DMS79 treated with DMSO at 0.1 percent for 48 hours (cell line): ENCODE results near the gene SIRT6.
A peak's percentile ranks its signal among the peaks of the same experiment; 100 is the strongest.
"Not testable (repeated sequence)": the region's sequence is repeated elsewhere in the genome, so short reads cannot be mapped to it uniquely, and the experiment has no call there.

ENCODE experiments used
- DNase-seq: peaks from one replicate; lab custom pipeline; 2025; lab: John Stamatoyannopoulos, UW

Gene SIRT6

DNA sequence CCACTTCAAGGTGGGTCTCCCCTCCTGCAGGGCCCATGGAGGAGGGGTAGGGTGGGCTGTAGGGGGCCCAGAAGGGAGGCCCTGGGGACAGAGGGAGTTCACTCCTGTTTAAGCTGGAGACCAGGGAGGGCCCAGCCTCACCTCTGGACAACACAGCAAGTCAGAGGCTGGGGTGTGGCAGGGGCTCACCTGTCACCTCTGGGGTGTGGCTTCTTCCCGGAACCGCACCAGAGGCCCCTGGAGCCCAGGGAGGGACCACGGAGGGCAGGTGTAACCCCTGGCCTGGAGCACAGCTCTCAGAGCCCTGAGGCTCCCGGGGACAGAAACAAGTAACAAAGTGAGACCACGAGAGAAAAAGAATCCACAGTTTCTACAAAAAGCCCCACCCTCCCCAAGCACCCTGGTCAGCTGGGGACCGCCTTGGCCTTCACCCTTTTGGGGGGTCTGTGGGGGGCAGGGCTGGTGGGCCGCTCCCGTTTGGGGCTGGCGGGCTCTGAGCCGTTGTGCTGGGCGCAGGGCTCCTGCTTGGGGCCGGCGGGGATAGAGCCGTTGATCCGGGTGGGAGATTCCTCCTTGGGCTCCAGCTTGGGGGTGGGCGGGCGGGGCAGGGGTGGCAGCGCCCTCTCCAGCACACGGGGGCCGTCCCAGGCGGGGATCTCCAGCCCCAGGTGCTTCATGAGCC lies 8.0 kb downstream of the SIRT6 start:
- no peak for DNase-seq

DNA sequence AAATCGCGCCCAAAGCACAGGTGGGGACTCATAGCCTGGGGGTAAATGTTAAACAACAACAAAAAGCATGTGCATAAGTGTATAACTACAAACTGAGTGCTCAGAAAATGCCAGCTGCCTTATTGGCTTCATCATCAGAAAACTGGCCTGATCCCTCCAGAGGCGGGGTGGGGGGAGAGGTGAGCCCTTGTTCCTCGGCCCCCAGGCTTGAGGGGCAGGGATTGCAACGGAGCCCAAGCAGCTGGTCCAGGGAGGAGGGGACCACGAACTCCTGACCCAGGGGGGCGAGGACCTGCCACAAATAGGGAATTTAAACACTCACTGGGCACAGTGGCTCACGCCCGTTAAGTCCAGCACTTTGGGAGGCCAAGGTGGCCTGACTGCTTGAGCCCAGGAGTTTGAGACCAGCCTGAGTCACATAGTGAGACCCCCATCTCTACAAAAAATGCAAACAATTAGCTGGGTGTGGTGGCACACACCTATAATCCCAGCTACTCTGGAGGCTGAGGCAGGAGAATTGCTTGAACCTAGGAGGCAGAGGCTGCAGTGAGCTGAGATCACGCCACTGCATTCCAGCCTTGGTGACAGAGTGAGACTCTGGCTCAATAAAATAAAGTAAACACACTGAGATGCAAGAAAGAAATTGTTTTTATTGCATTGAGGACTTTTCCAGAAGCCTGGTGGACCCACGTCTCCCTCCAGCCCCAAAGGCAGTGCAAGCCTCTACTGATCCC lies 8.7 kb downstream of the SIRT6 start:
- DNase-seq = no peak

DNA sequence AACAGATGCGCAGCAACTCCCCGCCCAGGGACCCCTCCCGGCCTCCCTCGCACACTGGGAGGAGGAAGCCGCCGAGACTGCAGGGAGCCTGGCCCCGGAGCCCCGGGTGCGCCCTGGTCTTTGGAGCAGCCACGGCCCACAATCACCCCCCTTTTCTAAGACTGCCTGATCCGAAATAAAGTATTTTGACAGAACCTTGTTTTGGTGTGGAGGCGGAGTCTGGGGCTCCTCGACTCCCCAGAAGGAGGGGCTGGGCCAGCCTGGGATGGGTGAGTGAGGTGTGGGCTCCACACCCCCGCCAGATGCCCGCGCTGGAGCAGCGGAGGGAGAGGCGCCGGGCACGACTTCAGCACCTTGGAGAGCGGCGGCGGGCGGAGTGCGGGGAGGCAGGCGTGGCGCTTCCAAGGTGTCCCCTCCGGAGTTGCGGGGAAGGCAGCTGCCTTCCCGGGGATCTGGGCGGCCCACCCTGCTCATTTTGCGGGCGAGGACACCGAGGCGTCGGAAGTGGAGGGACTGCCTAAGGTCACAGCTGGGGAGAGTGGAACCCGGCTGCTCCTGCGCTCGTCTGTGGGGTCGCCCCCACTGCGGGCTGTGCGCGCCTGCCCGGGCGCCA lies 9.4 kb downstream of the SIRT6 start:
- peak; percentile 15 for DNase-seq

DNA sequence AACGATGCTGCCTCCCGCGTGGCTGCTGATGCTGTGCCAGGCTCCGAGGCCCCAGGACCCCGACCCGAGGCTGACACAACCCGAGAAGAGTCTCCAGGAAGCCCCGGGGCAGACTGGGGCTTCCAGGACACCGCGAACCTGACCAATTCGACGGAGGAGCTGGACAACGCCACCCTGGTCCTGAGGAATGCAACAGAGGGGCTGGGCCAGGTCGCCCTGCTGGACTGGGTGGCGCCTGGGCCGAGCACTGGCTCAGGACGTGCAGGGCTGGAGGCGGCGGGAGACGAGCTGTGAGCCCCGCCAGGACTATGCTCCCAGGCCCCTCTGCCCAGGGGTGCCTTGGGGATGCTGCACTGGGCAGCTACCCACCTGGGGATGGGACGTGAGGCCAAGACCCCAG lies 10.7 kb downstream of the SIRT6 start:
- no peak for DNase-seq

DNA sequence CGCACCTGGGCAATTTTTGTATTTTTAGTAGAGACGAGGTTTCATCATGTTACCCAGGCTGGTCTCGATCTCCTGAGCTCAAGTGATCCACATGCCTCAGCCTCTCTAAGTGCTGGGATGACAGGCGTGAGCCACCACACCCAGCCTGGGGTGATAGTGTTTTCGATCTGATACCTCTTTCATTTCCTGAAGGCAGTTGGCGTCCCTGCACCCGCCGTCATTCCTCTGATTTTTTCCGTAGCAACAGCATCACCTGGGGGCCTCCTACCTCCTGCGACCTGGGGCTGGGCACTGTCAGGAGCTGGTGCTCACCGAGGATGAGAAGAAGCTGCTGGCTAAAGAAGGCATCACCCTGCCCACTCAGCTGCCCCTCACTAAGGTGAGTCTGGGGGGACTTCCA lies 18.1 kb downstream of the SIRT6 start:
- DNase-seq = no peak

DNA sequence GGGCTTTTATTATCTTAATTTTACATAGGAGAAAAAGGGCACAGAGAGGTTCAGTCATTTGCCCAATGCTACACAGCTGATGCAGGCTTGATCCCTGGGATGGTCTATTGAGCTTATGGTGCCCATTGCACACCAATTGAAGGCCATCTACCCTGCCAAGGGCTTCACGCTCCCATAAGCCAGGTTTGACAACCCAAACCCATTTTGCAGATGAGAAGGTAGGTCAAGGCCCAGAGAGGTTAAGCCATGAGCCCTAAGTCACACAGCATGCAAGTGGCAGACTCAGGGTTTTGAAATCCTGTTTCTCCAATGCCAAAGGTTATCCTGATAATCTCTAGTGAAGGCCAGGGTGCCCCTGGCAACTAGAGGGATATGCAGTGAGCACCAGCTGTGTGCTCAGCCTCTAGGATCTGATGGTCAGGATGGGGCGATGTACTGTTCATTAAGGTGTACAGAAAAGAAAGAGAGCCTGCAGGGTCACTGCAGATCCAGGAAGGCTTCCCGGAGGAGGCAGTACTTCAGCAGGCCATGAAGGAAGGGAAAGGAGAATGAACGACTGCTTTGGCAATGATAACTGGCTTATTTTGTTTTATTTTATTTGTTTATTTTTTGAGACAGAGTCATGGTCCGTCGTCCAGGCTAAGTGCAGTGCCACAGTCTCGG lies 20.8 kb downstream of the SIRT6 start:
- no peak for DNase-seq

DNA sequence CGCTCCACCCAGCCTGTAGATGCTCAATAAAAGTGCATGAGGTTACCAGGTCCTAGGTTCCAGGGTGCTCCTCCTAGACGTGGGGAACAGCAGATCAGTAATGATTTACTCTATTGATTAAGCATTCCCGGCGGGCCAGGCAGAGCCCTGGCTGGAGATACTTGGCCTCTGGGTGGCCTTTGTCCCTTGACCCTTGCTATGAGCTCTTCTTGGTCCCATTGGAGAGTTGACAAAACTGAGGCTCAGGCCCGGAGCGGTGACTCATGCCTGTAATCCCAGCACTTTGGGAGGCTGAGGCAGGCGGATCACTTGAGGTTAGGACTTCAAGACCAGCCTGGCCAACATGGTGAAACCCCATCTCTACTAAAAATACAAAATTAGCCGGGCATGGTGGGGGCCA lies 24.4 kb downstream of the SIRT6 start:
- not testable (repeated sequence) for DNase-seq

DNA sequence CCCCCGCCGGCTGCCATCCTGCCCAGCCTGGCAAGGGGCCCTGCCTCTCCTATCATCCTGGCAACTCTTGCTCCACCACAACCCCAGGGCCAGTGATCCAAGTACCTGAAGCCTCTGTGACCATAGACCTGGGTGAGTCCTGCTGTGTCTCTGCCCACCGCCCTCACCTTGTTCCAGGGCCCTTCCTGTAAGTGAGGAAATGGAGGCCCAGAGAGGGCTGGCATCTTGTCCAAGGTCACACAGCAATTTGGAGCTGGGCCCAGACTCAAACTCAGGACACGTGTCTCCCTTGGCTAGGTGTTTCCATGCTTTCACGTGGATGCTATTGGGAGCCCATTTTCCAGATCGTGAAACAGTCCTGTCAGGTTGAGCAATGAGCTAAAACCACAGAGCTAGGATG lies 25.2 kb downstream of the SIRT6 start:
- no peak for DNase-seq

DNA sequence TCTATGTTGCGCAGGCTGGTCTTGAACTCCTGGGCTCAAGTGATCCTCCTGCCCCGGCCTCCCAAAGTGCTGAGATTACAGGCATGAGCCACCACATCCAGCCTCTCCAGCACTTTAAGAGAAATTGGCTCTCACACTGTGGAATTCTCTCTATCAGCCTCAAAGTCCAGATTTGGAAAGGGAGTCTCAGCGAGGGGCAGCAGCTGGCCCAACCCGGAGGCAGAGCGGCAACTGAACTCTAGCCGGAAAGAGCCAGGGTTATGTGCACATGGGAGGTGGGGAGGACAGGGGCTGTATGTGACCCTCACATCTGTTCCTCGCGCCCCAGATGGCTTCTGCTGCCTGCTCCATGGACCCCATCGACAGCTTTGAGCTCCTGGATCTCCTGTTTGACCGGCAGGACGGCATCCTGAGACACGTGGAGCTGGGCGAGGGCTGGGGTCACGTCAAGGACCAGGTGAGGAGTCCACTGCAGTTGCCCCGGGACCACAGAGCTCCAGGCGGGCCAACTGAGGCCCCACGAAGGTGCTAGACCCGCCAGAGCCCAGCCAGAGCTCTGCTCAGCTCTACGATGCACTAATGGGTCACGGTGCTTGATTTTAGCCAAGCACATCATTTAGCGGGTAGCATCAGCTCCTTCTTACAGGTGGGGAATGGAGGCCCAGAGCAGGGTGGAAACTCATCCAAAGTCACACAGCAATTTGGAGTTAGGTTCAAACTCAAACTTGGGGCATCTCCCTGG lies 27.6 kb downstream of the SIRT6 start:
- no peak for DNase-seq

DNA sequence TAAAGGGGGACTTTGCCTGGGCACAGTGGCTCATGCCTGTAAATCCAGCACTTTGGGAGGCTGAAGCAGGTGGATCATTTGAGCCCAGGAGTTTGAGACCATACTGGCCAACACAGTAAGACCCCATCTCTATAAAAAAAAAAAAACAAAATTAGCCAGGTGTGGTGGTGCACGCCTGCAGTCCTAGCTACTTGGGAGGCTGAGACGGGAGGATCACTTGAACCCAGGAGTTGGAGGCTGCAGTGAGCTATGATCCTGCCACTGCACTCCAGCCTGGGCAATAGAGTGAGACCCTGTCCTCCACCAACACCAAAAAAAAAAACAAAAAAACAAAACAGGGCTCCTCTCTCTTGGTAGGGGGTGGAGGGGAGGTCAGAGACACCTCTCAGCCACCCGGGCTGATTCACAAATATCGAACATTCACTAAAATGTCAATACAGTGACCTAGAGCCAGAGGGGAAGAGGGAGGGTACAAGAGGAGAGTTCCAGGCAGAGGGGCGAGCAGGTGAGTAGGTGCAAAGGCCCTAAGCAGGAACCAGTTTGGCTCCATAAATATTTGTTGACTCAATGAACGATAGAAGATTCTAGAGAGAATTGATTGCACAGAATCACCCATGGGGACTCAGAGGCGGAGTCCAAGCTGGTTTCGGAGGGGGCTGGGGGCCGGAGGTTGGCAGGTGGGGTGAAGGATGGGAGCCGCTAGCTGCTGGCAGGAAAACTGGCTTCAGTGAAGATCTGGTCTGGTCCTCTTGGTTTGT lies 29.9 kb downstream of the SIRT6 start:
- no peak for DNase-seq

DNA sequence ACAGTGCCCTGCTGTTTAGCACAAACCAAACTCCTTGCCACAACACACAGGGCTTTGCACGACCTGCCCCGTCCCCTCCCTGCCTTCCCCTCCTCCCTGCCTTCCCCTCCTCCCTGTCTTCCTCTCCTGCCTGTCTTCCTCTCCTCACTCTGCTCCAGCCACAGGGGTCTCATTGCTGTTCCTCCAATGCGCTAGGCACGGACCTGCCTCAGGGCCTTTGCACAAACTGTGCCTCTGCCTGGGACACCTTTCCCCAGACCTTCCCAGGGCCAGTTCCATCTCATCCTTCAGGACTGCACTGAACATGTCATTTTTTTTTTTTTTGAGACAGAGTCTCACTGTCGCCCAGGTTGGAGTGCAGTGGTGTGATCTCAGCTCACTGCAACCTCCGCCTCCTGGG lies 30.7 kb downstream of the SIRT6 start:
- DNase-seq = no peak

DNA sequence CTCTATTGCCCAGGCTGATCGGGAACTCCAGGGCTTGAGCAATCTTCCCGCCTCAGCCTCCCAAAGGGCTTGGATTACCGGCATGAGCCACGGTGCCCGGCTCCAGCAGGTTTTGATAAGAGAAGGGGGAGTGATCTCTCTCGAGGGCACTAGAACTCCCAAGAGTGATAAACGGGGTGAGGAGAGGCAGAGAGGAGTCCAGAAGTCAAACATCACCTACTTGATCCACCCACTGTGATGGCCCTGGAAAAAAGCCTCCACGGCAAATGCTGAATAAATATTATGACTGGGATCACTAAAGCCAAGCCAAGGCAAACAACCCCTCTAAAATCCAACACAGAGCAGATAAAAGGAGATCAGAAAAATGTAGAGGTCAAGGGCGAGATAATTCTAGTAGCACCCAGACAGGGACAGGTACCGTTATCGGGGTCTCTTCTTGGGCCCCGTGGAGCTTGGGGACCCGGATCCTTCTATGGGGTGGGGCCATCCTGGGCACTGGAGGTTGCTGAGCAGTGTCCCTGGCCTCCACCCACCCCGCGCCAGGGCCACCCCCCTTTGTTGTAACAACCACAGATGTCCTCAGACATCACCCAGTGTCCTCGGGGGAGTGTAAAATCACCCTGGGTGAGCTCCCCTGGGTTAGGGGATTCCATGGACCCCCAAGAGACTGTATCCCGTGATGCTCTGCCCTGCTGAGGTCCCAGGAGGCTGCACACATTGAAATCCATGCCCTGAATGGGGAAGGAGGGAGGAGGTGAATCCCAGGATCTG lies 32.7 kb downstream of the SIRT6 start:
- DNase-seq = no peak

DNA sequence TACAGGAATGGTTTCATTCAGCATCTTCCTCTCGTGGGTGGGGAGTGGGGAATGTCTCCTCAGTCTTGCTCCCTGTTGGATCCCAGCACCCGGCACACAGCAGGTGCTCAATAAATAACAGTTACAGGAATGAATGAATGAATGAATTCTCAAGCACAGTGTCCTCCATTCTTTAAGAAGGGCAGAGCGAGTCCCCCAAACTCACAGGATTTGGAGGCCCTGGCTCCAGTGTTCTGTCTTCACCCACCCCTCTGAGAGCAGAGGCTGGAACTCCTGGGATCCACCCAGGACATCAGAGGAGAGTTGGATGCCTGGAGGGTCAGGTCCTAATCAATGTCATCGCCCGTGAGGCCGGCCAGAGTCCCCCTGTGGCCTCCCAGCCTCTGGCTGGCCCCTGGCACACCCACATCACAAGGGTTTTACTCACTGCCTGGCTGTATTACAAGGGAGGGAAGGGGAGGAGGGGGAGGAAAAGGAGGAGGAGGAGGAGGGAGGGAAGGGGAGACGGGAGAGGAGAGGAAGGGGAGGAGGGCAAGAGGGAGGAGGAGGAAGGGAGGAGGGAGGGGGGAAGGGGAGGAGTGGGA lies 37.6 kb downstream of the SIRT6 start:
- DNase-seq = no peak

DNA sequence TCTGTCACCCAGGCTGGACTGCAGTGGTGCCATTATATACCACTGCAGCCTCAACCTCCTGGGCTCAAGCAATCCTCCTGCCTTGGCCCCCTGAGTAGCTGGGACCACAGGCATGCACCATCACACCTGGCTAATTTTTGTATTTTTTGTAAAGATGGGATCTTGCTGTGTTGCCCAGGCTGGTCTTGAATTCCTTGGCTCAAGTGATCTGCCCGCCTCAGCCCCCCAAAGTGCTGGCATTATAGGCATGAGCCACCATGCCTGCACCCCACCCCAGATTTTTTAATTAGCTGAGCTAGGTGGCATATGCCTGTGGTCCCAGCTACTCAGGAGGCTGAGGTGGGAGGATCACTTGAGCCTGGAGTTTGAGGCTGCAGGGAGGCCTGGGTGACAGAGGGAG lies 39.4 kb downstream of the SIRT6 start:
- DNase-seq = not testable (repeated sequence)

DNA sequence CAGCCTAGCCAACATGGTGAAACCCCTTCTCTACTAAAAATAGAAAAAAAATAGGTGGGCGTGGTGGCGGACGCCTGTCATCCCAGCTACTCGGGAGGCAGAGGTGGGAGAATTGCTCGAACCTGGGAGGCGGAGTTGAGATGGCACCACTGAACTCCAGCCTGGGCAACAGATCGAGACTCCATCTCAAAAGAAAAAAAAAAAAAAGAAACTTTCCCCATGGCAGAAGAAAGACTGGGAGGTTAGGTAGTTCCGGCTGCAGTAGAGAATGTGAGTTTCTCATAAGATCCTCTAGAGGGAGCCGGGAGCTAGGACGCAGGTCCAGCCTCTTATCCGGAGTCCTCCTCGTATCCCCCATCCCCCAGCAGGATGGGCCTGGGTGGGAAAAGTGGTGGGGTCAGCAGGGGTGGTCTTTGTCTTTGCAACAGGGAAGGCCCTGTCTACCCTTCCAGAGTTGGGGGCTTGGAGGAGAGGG lies 42.1 kb downstream of the SIRT6 start:
- DNase-seq = peak; percentile 32

DNA sequence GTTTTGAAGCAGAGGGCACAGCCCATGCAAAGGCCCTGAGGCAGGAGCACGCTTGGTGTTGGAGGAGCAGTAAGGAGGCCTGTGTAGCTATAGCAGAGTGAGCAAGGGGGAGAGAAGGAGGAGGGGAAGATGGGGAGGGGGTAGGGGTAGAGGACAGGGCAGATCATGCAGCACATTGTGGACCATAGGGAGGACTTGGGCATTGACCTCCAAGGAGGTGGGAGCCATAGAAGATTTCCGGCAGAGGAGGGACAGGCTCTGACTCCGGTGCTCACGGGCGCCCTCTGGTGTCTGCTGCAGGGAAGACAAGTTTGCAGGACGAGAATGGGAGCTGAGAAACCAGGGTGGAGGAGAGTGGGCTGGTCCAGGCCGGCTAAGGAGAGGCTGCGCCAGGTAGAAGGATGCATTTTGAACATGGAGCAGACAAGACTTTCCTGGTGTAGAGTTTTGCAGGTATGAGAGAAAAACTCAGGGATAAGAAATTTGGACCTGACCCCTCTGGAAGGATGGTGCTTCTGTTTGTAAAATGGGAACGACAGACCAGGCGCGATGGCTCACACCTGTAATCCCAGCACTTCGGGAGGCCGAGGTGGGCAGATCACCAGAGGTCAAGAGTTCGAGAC lies 42.6 kb downstream of the SIRT6 start:
- DNase-seq = peak; percentile 22

DNA sequence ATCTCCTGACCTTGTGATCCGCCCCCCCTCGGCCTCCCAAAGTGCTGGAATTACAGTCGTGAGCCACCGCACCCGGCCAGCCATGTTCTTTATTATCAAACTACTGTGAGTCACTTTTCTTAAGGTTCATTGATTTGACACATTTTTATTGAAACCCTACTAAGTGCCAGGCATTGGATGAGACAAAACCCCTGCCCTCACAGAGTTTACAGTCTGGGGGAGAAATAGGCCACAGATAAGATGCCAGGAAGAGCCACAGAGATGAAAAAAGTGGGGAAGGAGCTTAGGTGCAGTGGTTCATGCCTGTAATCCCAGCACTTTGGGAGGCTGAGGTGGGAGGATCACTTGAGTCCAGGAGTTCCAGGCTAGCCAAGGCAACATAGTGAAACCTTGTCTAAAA lies 43.9 kb downstream of the SIRT6 start:
- DNase-seq = no peak

DNA sequence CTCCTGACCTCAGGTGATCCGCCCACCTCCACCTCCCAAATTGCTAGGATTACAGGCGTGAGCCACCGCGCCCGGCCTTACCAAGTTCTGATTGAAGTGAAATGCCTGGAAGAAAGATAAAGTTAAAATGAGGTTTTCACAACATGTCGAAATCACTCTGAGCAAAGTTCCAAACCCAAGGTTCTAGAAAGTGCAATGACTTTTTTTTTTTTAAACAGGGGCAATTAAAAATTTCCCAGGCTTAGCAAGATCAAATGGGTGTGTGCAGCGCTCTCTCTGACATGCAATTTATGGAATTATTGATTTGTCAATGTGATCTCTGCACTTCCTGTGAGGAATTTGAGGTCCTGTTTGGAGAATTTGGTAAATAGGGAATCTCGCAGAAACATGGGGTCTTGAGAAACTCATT lies 45.7 kb downstream of the SIRT6 start:
- DNase-seq = no peak

DNA sequence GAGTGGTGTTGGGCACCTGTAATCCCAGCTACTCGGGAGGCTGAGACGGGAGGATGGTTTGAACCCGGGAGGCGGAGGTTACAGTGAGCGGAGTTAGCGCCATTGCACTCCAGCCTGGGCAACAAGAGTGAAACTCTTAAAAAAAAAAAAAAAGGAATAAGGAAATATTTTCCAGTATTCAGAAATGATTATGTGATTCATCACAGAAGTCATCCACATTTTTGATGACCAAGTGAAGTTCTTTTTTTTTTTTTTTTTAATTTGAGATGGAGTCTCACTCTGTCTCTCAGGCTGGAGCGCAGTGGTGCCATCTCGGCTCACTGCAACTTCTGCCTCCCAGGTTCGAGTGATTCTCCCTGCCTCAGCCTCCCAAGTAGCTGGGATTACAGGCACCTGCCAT lies 47.0 kb downstream of the SIRT6 start:
- not testable (repeated sequence) for DNase-seq

DNA sequence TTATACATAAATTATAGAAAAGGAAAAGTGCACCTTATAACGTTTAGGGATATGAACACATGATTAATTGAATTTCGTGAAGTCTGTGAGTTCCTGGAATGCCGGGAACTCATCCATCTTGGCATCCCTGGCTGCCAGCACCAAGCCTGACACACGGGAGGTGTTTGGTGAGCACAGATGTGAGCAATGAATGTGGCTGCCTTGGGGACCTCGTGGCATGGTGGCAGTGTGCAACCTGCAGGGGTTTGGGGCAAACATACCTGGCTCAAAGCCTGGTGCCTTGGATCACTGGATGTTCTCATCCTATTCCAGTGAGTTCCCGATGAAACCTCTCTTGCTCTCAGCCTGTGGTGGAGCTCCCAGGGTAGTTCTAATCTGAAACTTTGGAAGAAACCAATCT lies 48.0 kb downstream of the SIRT6 start:
- DNase-seq = no peak
